GM13976 (cell line): ENCODE data around the gene C17orf107.

Experiments used
- DNase-seq: peaks from one replicate; pipeline ENCODE4 v3.0.0; 2012; ENCODE audit warnings: low spot score
- CTCF ChIP-seq: IDR thresholded peaks from 2 replicates; pipeline ENCODE4 v1.5.1; 2012; ENCODE audit warnings: borderline replicate concordance, mild to moderate bottlenecking; ENCODE audit not compliant: insufficient read depth; ENCODE audit errors: extremely low read depth, missing control alignments, control extremely low read depth
- in situ Hi-C: fragments of 300-500 bp; cut with MboI; formaldehyde crosslinking; loops from one replicate; pipeline ENCODE4 v1.12.0; 2022; ENCODE audit warnings: low sequenced_read_pairs, mixed read lengths, inconsistent platforms; ENCODE audit not compliant: unreplicated experiment

The C17orf107 gene

GRCh38 chr17:4895657-4896331 lies 3.5 kb upstream of the C17orf107 start:
- DNase-seq = no peak
- in situ Hi-C loops = no loop called here
- no peak for TF ChIP-seq CTCF

- no peak for DNase-seq
- in situ Hi-C loops = no loop called here
- no peak for TF ChIP-seq CTCF
Observed at GRCh38 chr17:4896332-4897197, 2.8 kb upstream of the C17orf107 start.

GRCh38 chr17:4897198-4897687 lies 2.1 kb upstream of the C17orf107 start:
- in situ Hi-C loops = no loop called here
- TF ChIP-seq CTCF = no peak
- DNase-seq = no peak

GRCh38 chr17:4897785-4898184 lies 1.6 kb upstream of the C17orf107 start:
- in situ Hi-C loops = no loop called here
- no peak for TF ChIP-seq CTCF

GRCh38 chr17:4898351-4898750 lies 985 bp upstream of the C17orf107 start:
- in situ Hi-C loops = no loop called here
- TF ChIP-seq CTCF = no peak
- DNase-seq = no peak

More at GRCh38 chr17:4897785-4898184, 1.6 kb upstream of the C17orf107 start:
- DNase-seq = no peak

GRCh38 chr17:4898927-4899326 lies 409 bp upstream of the C17orf107 start:
- no peak for TF ChIP-seq CTCF
- in situ Hi-C loops = no loop called here
- no peak for DNase-seq
